DND-41 (cell line): Measurements from ENCODE around the gene SLC24A4.

Source experiments
- ATAC-seq: fragments of 200-7000 bp; cut with Tn5 transposase; 3 replicates; pipeline ENCODE4 v1.9.1; 2021; ENCODE audit warnings: low read depth; ENCODE audit not compliant: insufficient read depth
- DNase-seq: peaks from one replicate; pipeline ENCODE4 v3.0.0-alpha.2; 2020
- H2AFZ ChIP-seq: 2 replicates; pipeline ENCODE4 v1.6.0; 2012; ENCODE audit warnings: low read depth, low read length
- H3K27ac ChIP-seq: 2 replicates; pipeline ENCODE4 v1.5.1; 2012; ENCODE audit warnings: low read length, inconsistent platforms
- H3K27me3 ChIP-seq: fragments of 200-600 bp; sonication (generic); 2 replicates; pipeline ENCODE4 v1.6.0; 2012; ENCODE audit warnings: low read length, mild to moderate bottlenecking, inconsistent platforms; ENCODE audit not compliant: insufficient read depth, poor library complexity
- H3K36me3 ChIP-seq: 2 replicates; pipeline ENCODE4 v1.5.1; 2012; ENCODE audit warnings: low read length, inconsistent platforms; ENCODE audit not compliant: insufficient read depth
- H3K4me1 ChIP-seq: 2 replicates; pipeline ENCODE4 v1.5.1; 2012; ENCODE audit warnings: mild to moderate bottlenecking, low read length; ENCODE audit not compliant: insufficient read depth
- H3K4me2 ChIP-seq: 2 replicates; pipeline ENCODE4 v1.6.0; 2012; ENCODE audit warnings: mild to moderate bottlenecking, moderate library complexity, low read length, inconsistent platforms; ENCODE audit not compliant: insufficient read depth
- H3K4me3 ChIP-seq, 2 experiments: fragments of 200-600 bp in 1 of 2; shearing (Covaris generic) in 1 of 2; 2 replicates each; pipeline ENCODE4 v1.5.1; 2012 to 2016; ENCODE audit warnings: inconsistent platforms in 2 of 2, low read length in 2 of 2, mild to moderate bottlenecking in 2 of 2, low read depth in 1 of 2, moderate library complexity in 1 of 2
- H3K79me2 ChIP-seq: 2 replicates; pipeline ENCODE4 v1.6.0; 2012; ENCODE audit warnings: low read length, inconsistent platforms; ENCODE audit not compliant: insufficient read depth
- H3K9ac ChIP-seq: 2 replicates; pipeline ENCODE4 v1.6.0; 2012; ENCODE audit warnings: low read depth, mild to moderate bottlenecking, inconsistent platforms, low read length, moderate library complexity
- H3K9me3 ChIP-seq: 2 replicates; pipeline ENCODE4 v1.5.1; 2012; ENCODE audit warnings: low read length, moderate library complexity, mild to moderate bottlenecking, inconsistent platforms; ENCODE audit not compliant: insufficient read depth, severe bottlenecking
- H4K20me1 ChIP-seq: 2 replicates; pipeline ENCODE4 v1.6.0; 2012; ENCODE audit warnings: low read length; ENCODE audit not compliant: insufficient read depth
- CTCF ChIP-seq: IDR thresholded peaks from 2 replicates; pipeline ENCODE4 v1.5.1; 2012; ENCODE audit warnings: borderline replicate concordance, low read length, moderate library complexity, mild to moderate bottlenecking; ENCODE audit not compliant: poor library complexity, severe bottlenecking; ENCODE audit errors: extremely low read depth
- EZH2 ChIP-seq: IDR thresholded peaks from 3 replicates; pipeline ENCODE4 v1.6.1; 2012; ENCODE audit warnings: borderline replicate concordance, low read depth, mild to moderate bottlenecking, moderate library complexity, low read length, inconsistent platforms; ENCODE audit not compliant: severe bottlenecking

Gene SLC24A4

GRCh38 chr14:92351750-92352149, 28.8 kb downstream of the SLC24A4 start:
- H3K9me3 ChIP-seq, result no peaks in the 10 kb centered on the region
- no peaks in the 10 kb centered on the region for H3K4me1 ChIP-seq
- no peak overlapping the region for H2AFZ ChIP-seq
- H3K9ac ChIP-seq, result no peak overlapping the region
- TF ChIP-seq CTCF, result no peak
- no peak for TF ChIP-seq EZH2
- H3K27me3 ChIP-seq, result peaks cover 5% of the 10 kb centered on the region
- ATAC-seq (no peak), DNase-seq (no peak)
- no peak overlapping the region for H3K4me2 ChIP-seq
- no peaks in the 10 kb centered on the region for H4K20me1 ChIP-seq
- H3K4me3 ChIP-seq, result no peak overlapping the region
- no peak overlapping the region for H3K27ac ChIP-seq
- H3K79me2 ChIP-seq, result no peaks in the 10 kb centered on the region
- no peaks in the 10 kb centered on the region for H3K36me3 ChIP-seq

- no peak overlapping the region for H3K4me2 ChIP-seq
- H3K36me3 ChIP-seq, result no peaks in the 10 kb centered on the region
- H4K20me1 ChIP-seq, result no peaks in the 10 kb centered on the region
- H3K27ac ChIP-seq, result no peak overlapping the region
- H3K4me1 ChIP-seq, result no peaks in the 10 kb centered on the region
- H3K9me3 ChIP-seq, result no peaks in the 10 kb centered on the region
- DNase-seq, result peak; percentile 30
- no peak for ATAC-seq
- peaks cover 5% of the 10 kb centered on the region for H3K27me3 ChIP-seq
- H3K4me3 ChIP-seq, result no peak overlapping the region
- TF ChIP-seq CTCF, result peak; percentile 58
- no peak for TF ChIP-seq EZH2
- H2AFZ ChIP-seq, result no peak overlapping the region
- H3K79me2 ChIP-seq, result no peaks in the 10 kb centered on the region
- H3K9ac ChIP-seq, result no peak overlapping the region
These were observed 29.4 kb downstream of the SLC24A4 start for GRCh38 chr14:92352158-92352985.

- ATAC-seq (no peak), DNase-seq (no peak)
These were observed 30.5 kb downstream of the SLC24A4 start for GRCh38 chr14:92353447-92353846.

More at GRCh38 chr14:92353447-92353846, 30.5 kb downstream of the SLC24A4 start:
- Histone ChIP-seq H2AFZ (no peak overlapping the region), H3K4me2 (no peak overlapping the region), H3K4me1 (no peaks in the 10 kb centered on the region), H3K9ac (no peak overlapping the region), H3K79me2 (no peaks in the 10 kb centered on the region), H3K27ac (no peak overlapping the region), H3K36me3 (no peaks in the 10 kb centered on the region), H3K9me3 (no peaks in the 10 kb centered on the region), H4K20me1 (no peaks in the 10 kb centered on the region), H3K4me3 (no peak overlapping the region), H3K27me3 (peaks cover 5% of the 10 kb centered on the region)
- TF ChIP-seq EZH2 (no peak), CTCF (no peak)
